GM18867 (cell line): ENCODE results near the gene ZNF516.

ENCODE experiments used
- ATAC-seq: cut with Tn5 transposase; IDR thresholded peaks from one replicate; pipeline ENCODE4 v1.9.1; 2021; ENCODE audit warnings: mild to moderate bottlenecking, moderate library complexity; ENCODE audit not compliant: unreplicated experiment

ZNF516 gene

GRCh38 chr18:76349067-76349715 is 145.9 kb downstream of the ZNF516 start:
- peak; percentile 70 for ATAC-seq

DNA sequence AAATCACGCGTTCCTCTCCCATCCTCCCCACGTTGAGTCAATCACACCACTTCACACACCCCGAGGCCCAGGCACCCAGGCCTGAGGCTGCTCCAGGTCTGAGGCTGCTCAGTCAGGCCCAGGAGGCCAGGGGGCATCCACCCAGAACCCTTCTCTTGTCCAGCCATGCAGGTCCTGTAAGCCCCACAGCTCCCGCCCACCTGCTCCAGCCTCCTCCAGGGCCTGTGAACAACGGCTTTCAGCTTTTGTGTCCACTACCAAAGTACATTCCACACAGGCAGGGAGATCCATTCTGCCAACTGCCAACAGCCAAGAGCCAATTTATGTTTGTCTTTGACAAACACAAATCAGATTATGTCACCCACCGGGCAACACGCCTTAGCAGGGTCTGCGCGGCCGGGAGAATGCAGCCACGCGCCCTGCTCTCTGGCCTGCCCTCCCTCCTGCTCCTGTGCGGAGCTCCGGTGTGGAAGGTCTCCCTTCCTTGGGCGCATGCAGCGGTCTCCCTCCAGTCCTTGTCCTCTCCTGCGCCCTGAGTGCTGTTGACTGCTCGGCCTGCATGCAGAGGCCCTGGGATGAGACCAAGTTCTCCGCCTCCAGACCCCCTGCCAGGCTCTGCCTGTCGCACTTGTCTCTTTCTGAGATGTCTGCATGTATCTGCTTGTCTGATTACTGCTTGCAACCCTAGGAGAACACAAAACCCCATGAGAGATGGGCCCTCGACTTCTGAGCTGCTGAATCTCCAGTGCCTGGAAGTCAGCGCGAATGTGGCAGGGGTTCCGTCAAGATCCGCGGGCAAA is 146.6 kb downstream of the ZNF516 start:
- no peak for ATAC-seq

GRCh38 chr18:76347341-76347740 is 147.7 kb downstream of the ZNF516 start:
- no peak for ATAC-seq

DNA sequence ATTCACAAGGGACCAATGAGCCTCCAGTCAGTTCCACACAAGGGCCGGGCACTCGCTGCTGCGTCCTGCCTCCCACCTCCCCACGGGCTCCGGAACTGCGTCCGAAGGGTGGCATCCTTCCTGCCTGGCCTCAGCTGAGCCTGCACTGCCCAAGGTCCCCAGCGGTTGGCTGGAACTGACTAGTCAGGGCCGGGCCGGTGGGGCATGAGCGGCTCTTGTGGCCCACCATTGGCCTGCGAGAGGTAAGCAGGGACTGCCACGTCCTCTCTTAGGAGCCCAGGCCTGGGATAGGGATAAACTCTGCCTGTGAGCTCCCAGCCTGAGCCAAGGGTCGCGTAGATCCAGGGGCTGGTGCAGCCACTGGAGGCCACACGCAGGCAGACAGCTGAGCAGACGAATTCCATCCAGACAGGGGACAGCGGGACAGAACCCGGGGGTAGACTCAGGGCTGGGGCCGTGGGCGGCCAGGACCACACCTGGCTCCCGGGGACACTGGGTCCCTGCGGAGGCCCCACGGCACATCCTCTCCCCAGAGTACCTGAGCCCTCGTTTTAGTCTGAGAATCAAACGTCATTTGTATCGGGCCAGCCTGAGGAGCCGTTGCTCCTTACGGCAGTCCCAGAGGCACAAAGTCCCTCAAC is 148.4 kb downstream of the ZNF516 start:
- ATAC-seq, result no peak

DNA sequence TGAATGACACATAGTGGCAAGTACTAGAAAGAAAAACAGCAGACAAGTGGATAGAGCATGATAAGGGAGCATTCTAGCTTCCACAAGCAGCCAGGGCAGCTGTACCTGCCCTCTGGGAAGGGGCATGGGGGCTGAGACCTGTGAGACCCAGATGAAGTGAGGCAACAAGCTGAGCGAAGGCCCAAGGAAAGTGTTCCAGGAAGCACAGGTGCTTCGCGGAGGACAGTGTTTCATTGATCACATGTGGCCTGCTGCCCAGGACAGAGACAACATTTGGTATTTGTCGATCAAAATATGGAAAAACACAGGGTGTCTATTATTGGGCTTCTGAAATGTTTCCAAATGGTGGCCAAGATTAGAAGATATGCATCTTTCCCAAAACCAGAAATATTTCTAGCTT is 149.1 kb downstream of the ZNF516 start:
- ATAC-seq, result no peak

- ATAC-seq, result no peak
Measured at GRCh38 chr18:76343938-76344569, 151.0 kb downstream of the ZNF516 start.

- no peak for ATAC-seq
Measured at GRCh38 chr18:76340410-76340809, 154.6 kb downstream of the ZNF516 start.

DNA sequence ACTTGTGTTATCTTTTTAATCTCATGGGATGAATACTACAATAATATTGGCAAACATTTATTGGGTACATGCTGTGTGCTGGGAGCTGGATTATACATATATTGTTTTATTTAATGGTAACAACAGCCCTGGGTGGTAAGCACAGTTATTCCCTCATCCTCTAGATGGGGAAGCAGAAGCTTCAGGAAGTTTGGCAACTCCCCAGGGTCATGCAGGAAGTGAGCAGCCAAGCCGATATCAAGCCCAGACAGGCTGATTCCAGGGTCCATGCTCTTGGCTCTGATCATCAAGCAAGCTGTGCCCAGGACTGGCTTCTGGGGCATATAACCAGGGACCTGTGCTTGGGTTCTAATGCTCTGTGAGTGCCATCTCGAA is 155.8 kb downstream of the ZNF516 start:
- no peak for ATAC-seq

DNA sequence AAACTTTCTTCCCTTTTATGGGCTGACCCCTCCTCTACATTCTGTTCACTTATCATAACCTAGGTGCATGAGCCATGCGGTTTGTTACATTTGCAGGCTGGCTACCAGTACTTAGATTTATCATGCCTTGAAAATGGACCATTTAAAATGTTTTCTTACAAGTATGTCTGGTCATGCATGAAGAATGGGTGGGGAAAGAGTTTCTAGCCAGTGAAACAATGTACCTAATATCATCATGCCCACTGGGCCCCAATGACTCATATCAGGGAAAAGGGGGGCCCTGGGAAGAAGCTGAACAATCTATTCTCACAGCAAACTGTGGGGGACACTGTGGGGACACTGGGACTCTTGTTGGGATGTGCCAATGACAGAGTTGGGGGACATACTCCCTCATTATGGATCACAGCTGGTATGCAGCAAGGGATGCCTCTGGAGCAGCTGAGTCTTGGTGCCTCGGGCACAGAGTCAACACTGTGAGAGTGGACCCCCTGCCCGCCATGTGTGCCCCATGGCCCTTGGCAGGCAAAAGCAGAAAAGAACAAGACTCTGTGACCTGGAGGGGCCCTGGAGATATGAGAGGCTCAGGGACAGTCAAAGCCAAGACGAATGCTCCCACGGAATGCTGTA is 156.3 kb downstream of the ZNF516 start:
- ATAC-seq, result no peak

- no peak for ATAC-seq
Measured at GRCh38 chr18:76338088-76338487, 157.0 kb downstream of the ZNF516 start.

GRCh38 chr18:76335859-76336640 is 159.0 kb downstream of the ZNF516 start:
- no peak for ATAC-seq

- ATAC-seq, result no peak
Measured at GRCh38 chr18:76328140-76328539, 166.9 kb downstream of the ZNF516 start.

GRCh38 chr18:76323891-76324290 is 171.2 kb downstream of the ZNF516 start:
- no peak for ATAC-seq

DNA sequence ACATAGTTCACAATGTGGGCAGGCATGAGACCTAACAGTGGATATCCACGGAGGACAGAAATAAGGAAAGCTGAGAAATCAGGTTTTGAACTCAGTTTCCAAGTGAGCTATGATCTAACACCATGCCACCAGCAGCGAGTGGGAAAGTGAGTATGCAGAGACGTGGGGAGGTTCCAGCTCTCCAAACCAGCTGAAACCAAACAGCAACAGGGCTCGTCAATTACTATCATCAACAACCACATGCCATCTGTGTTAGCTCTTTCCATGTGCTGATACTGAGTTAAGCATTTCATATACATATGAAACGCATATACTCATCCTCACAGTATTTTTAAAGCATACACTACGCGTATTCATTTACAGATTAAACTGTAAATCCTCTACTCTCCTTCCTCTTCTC is 172.4 kb downstream of the ZNF516 start:
- ATAC-seq, result no peak

- no peak for ATAC-seq
Measured at GRCh38 chr18:76319366-76319765, 175.7 kb downstream of the ZNF516 start.

DNA sequence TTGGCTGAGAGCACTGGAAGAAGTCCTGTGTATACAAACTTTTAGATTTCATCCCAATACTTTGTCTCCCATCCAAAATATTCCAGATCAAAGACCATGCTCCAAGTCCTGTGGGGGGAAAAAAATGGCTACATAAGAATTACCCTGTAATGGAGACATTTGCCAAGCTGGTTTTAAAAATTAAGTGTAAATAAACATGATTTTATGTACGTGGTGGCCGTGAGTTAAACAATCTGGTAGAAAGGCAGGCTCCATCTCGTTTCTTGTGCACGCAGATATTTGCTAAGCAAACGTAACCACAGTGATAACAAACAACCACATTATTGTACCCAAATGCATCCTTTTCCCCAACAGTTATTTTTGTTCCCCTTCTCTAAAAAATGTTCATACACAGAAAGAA is 176.4 kb downstream of the ZNF516 start:
- ATAC-seq, result no peak

DNA sequence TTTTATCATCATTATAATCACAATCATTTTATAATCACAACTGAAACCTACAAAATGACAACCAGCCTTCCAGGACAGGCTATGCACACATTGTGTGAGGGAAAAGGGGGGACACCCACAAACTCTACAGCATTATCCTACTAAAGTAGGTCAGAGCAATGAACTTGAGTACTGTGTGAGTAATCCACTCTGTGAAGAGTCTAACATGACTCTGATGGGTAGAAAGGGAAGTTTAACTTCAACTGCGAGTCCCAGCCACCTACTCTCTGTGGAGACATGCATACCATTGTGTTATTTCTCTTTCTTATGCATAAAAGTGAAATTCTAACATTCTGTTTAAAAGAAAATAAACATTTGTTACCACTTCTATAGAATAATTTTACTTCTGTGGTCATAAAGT is 177.9 kb downstream of the ZNF516 start:
- no peak for ATAC-seq

DNA sequence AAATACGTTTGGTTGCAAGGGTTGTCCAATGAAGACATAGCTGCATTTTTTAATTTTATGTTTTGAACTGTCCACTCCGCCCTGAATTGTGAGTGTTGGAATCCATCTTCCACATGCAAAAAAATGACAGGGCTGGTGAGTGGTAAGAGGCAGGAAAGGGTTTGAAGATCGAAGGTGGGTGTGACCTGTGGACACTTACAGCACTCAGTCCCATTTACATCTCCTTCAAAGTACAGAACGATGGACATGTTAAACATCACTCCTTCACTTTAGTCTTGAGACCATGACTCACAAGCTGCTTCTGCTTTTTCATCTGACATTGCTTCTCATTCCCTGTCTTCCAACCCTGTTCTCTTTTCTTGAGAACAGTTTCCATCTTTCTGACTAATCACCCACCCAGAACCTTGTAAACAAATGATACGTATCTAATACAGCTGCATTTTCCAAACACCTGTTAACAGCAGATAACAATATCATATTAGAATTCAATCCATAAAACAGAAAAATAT is 179.3 kb downstream of the ZNF516 start:
- ATAC-seq, result no peak

DNA sequence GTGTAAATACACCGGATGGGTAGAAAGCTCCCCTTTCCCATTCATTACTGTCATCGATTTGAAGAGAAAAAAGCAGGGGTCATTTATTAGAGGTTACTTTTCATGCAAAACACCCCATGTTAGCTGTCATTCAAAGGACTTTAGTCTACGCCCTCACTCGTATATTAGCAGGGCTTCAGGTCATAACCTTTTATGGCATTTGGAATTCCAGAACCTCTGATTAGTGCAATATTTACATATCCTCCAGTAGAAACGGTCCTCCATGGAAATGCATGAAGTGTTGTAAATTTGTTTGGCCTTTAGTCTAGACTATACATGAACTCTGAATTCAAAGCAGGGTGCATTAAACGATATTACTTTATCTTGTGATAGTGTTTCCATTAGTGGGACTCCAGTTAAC is 180.5 kb downstream of the ZNF516 start:
- ATAC-seq, result no peak

DNA sequence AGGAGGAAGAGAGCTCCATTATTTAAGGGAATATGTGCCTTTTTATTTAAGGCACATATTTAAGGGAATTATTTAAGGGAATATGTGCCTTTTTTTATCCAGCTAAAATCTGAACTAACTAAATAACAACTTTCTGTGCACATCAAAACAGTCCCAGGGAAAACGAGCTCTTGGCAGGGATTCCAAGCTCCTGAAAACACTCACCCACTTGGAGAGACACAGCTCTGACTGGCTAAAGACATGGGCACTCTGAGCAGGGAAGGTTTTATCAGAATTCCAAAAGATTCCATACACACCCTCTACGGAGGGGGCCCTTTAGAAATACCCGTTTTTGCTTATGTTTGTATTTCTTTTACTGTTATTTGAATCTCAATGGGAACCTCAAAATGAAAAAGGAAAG is 181.0 kb downstream of the ZNF516 start:
- no peak for ATAC-seq
